Neural cell (in vitro differentiated cells): ENCODE data around the gene FAM20B. TPM values are rescaled to one million over a fixed set of nuclear protein-coding genes. Genes with fewer than 3 reads are reported as not detected.
A peak's percentile ranks its signal among the peaks of the same experiment; 100 is the strongest.

Experiments
- H2AFZ ChIP-seq: fragments of 200-600, 300-800 bp; sonication (generic), shearing (Covaris generic); 2 replicates; pipeline ENCODE4 v1.6.0; 2014; ENCODE audit warnings: low read depth, mild to moderate bottlenecking, antibody characterized with exemption, low read length, moderate library complexity
- H3F3A ChIP-seq: fragments of 200-600 bp; shearing (Covaris generic); 2 replicates; pipeline ENCODE4 v1.6.1; 2016; ENCODE audit warnings: mild to moderate bottlenecking, moderate library complexity, mixed read lengths, antibody characterized with exemption, low read length; ENCODE audit not compliant: insufficient read depth, poor library complexity, severe bottlenecking
- H3K27ac ChIP-seq: fragments of 200-600, 300-800 bp; sonication (generic), shearing (Covaris generic); 2 replicates; pipeline ENCODE4 v1.5.1; 2014; ENCODE audit warnings: mild to moderate bottlenecking, low read length, moderate library complexity
- H3K27me3 ChIP-seq: fragments of 300-800, 200-600 bp; sonication (generic), shearing (Covaris generic); 2 replicates; pipeline ENCODE4 v1.6.0; 2014; ENCODE audit warnings: mild to moderate bottlenecking, low read depth, low read length, moderate library complexity; ENCODE audit not compliant: insufficient read depth
- H3K36me3 ChIP-seq: fragments of 300-800, 200-600 bp; sonication (generic), shearing (Covaris generic); 2 replicates; pipeline ENCODE4 v1.5.1; 2014; ENCODE audit warnings: mild to moderate bottlenecking, antibody characterized with exemption, low read length, moderate library complexity; ENCODE audit not compliant: insufficient read depth
- H3K4me2 ChIP-seq: fragments of 300-800, 200-600 bp; sonication (generic), shearing (Covaris generic); 2 replicates; pipeline ENCODE4 v1.6.0; 2014; ENCODE audit warnings: mild to moderate bottlenecking, low read length
- H3K4me3 ChIP-seq: fragments of 300-800, 200-600 bp; sonication (generic), shearing (Covaris generic); 2 replicates; pipeline ENCODE4 v1.5.1; 2014; ENCODE audit warnings: mild to moderate bottlenecking, low read length, moderate library complexity
- H3K79me2 ChIP-seq: fragments of 200-600 bp; shearing (Covaris generic); replicated peaks from 2 replicates; pipeline ENCODE4 v1.6.0; 2014; ENCODE audit warnings: mild to moderate bottlenecking, low read length, moderate library complexity; ENCODE audit not compliant: insufficient read depth
- H3K9ac ChIP-seq: fragments of 300-800, 200-600 bp; sonication (generic), shearing (Covaris generic); 2 replicates; pipeline ENCODE4 v1.6.1; 2016; ENCODE audit warnings: mild to moderate bottlenecking, low read length, mixed read lengths
- H3K9me2 ChIP-seq: fragments of 200-600 bp; shearing (Covaris generic); 2 replicates; pipeline ENCODE4 v1.6.1; 2016; ENCODE audit warnings: mild to moderate bottlenecking, low read length, mixed read lengths; ENCODE audit not compliant: insufficient read depth
- H3K9me3 ChIP-seq: fragments of 200-600, 300-800 bp; sonication (generic), shearing (Covaris generic); 2 replicates; pipeline ENCODE4 v1.6.1; 2016; ENCODE audit warnings: mild to moderate bottlenecking, mixed run types, low read length, moderate library complexity, mixed read lengths
- H4K20me1 ChIP-seq: fragments of 200-600 bp; shearing (Covaris generic); 2 replicates; pipeline ENCODE4 v1.6.1; 2016; ENCODE audit warnings: mild to moderate bottlenecking, mixed run types; ENCODE audit not compliant: insufficient read depth
- EP300 ChIP-seq: fragments of 450-650 bp; conservative IDR thresholded peaks from 2 replicates; pipeline ENCODE4 v1.6.1; 2014; ENCODE audit warnings: antibody characterized with exemption, mild to moderate bottlenecking, moderate library complexity; ENCODE audit not compliant: poor library complexity, severe bottlenecking
- EZH2 ChIP-seq: fragments of 200-600, 300-800 bp; shearing (Covaris generic), sonication (generic); IDR thresholded peaks from 2 replicates; pipeline ENCODE4 v1.6.1; 2014; ENCODE audit warnings: antibody characterized with exemption, low read length, borderline replicate concordance, mild to moderate bottlenecking; ENCODE audit not compliant: insufficient read depth, poor library complexity, severe bottlenecking
- MXI1 ChIP-seq: fragments of 450-650 bp; conservative IDR thresholded peaks from 2 replicates; pipeline ENCODE4 v1.6.1; 2014; ENCODE audit warnings: antibody characterized with exemption, mild to moderate bottlenecking; ENCODE audit not compliant: poor library complexity, severe bottlenecking
- POLR2AphosphoS5 ChIP-seq: IDR thresholded peaks from 2 replicates; pipeline ENCODE4 v1.6.1; 2012
- RAD21 ChIP-seq: fragments of 450-650 bp; conservative IDR thresholded peaks from 2 replicates; pipeline ENCODE4 v1.6.1; 2014; ENCODE audit warnings: antibody characterized with exemption, mild to moderate bottlenecking, moderate library complexity
- SMC3 ChIP-seq: fragments of 450-650 bp; conservative IDR thresholded peaks from 2 replicates; pipeline ENCODE4 v1.6.1; 2014; ENCODE audit warnings: antibody characterized with exemption, mild to moderate bottlenecking, moderate library complexity; ENCODE audit not compliant: poor library complexity
- TAF1 ChIP-seq: IDR thresholded peaks from 2 replicates; pipeline ENCODE4 v1.6.1; 2012; ENCODE audit warnings: low read depth
- polyA plus RNA-seq: library from polyadenylated mRNA; depleted of rRNA; stranded (reverse); fragments of >200 nt; gene quantifications from 2 replicates; pipeline ENCODE4 v1.2.3, GENCODE V29; 2014
- TF ChIP-seq, protein P1 (sequence below): IDR thresholded peaks from 2 replicates; pipeline ENCODE4 v1.6.1; 2012; ENCODE audit warnings: borderline replicate concordance
- TF ChIP-seq, protein P2 (sequence below): fragments of 450-650 bp; IDR thresholded peaks from 2 replicates; pipeline ENCODE4 v1.5.1; 2014; ENCODE audit warnings: antibody characterized with exemption, mild to moderate bottlenecking, moderate library complexity; ENCODE audit not compliant: poor library complexity, severe bottlenecking

Gene FAM20B
- polyA plus RNA-seq, 1 donor from 2014 or later, result 25.1 TPM

DNA sequence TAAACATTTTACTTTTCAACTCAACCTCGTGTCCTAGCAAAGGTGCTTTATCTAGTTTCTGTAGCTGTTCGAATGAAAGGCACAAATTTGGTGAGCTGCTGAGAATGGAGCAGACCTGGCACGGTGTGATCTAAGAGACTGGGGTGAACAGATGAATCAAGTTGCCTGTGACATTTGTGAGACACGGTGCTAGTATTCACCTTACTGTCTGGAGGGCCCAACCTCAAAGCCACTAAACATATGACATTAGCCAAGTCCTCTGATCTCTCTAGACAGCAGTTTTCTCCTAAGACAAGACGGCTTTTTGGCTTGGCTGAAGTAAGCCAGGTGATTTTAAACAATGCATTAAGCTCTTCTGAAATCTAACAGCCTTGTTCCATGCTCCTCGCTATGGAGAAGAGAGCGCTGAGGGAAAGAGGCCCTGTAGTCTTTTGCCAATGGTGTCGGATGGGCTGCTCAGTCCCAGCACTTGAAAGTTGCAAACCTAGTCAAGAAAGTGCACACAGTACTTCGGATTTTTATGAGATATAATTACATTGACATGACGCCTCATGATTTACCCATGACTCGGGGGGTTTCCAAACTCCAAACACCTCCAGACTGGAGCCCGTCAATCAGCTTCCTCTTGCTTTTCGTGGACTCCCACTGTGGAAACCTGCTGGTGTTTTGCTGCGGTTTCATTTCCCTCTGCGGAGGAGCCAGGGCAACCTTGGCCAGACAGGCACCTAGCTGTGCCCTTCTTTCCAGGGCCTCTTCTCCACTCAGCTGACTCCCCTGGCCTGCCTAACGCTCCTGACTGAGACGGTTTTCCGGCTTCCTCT lies 55.4 kb downstream of the FAM20B start:
- no peaks in the 10 kb centered on the region for H3K27me3 ChIP-seq
- H4K20me1 ChIP-seq, result no peaks in the 10 kb centered on the region
- peak overlapping the region; percentile 45 for H2AFZ ChIP-seq
- no peaks in the 10 kb centered on the region for H3K79me2 ChIP-seq
- H3K9ac ChIP-seq, result no peak overlapping the region
- no peaks in the 10 kb centered on the region for H3K9me2 ChIP-seq
- no peaks in the 10 kb centered on the region for H3K36me3 ChIP-seq
- no peaks in the 10 kb centered on the region for H3F3A ChIP-seq
- no peak for TF ChIP-seq POLR2AphosphoS5
- no peak for TF ChIP-seq MXI1
- no peak for TF ChIP-seq EZH2
- TF ChIP-seq, protein P1, sequence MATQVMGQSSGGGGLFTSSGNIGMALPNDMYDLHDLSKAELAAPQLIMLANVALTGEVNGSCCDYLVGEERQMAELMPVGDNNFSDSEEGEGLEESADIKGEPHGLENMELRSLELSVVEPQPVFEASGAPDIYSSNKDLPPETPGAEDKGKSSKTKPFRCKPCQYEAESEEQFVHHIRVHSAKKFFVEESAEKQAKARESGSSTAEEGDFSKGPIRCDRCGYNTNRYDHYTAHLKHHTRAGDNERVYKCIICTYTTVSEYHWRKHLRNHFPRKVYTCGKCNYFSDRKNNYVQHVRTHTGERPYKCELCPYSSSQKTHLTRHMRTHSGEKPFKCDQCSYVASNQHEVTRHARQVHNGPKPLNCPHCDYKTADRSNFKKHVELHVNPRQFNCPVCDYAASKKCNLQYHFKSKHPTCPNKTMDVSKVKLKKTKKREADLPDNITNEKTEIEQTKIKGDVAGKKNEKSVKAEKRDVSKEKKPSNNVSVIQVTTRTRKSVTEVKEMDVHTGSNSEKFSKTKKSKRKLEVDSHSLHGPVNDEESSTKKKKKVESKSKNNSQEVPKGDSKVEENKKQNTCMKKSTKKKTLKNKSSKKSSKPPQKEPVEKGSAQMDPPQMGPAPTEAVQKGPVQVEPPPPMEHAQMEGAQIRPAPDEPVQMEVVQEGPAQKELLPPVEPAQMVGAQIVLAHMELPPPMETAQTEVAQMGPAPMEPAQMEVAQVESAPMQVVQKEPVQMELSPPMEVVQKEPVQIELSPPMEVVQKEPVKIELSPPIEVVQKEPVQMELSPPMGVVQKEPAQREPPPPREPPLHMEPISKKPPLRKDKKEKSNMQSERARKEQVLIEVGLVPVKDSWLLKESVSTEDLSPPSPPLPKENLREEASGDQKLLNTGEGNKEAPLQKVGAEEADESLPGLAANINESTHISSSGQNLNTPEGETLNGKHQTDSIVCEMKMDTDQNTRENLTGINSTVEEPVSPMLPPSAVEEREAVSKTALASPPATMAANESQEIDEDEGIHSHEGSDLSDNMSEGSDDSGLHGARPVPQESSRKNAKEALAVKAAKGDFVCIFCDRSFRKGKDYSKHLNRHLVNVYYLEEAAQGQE, result no peak
- TF ChIP-seq TAF1, result no peak
- peak overlapping the region; percentile 95 for H3K4me3 ChIP-seq
- H3K4me2 ChIP-seq, result peak overlapping the region; percentile 39
- H3K27ac ChIP-seq, result no peak overlapping the region
- no peaks in the 10 kb centered on the region for H3K9me3 ChIP-seq

DNA sequence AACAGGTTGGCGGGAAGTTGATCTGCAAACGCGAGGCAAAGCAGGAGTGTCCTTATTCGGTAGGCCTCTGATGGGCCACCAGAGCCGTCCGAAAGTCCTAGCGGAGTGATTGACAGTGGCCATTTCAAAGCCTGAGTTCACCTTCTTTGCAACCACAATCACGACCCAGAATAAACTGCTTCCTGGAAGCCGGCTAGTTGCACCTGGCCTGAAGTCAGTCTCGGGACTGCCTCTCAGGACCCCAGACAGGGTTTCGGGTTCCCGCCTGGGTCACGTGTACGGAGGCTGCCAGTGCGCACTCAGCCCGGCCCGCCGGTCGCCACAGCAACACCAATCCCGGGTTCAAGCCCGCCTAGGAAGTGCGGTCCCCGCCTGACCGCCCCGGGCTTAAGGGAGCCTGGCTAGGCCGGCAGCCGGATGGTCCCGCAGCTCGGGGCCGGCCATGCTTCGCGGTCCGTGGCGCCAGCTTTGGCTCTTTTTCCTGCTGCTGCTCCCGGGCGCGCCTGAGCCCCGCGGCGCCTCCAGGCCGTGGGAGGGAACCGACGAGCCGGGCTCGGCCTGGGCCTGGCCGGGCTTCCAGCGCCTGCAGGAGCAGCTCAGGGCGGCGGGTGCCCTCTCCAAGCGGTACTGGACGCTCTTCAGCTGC lies 56.1 kb downstream of the FAM20B start, which contains the start of gene TOR3A:
Gene TOR3A, plus strand, starts transcription at position 384 of the 646 bp plus-strand sequence. Its CDS starts 59 bp downstream, at position 443.
- Histone ChIP-seq H3K4me2 (peak within 1 kb of the TSS; percentile 55), H3K9me2 (no peaks in the 10 kb centered on the region), H3K79me2 (no peaks in the 10 kb centered on the region), H3K36me3 (no peaks in the 10 kb centered on the region), H3K27me3 (no peaks in the 10 kb centered on the region), H3K9ac (peak within 1 kb of the TSS; percentile 78), H3K9me3 (no peaks in the 10 kb centered on the region), H2AFZ (peak within 1 kb of the TSS; percentile 45), H3K4me3 (peak within 1 kb of the TSS; percentile 95), H3K27ac (no peak within 1 kb of the TSS), H4K20me1 (no peaks in the 10 kb centered on the region), H3F3A (no peaks in the 10 kb centered on the region)
- TF ChIP-seq EZH2, result no peak
- TF ChIP-seq TAF1, result peak; percentile 59
- TF ChIP-seq EP300, result no peak
- TF ChIP-seq SMC3, result peak; percentile 20
- TF ChIP-seq, protein P2, sequence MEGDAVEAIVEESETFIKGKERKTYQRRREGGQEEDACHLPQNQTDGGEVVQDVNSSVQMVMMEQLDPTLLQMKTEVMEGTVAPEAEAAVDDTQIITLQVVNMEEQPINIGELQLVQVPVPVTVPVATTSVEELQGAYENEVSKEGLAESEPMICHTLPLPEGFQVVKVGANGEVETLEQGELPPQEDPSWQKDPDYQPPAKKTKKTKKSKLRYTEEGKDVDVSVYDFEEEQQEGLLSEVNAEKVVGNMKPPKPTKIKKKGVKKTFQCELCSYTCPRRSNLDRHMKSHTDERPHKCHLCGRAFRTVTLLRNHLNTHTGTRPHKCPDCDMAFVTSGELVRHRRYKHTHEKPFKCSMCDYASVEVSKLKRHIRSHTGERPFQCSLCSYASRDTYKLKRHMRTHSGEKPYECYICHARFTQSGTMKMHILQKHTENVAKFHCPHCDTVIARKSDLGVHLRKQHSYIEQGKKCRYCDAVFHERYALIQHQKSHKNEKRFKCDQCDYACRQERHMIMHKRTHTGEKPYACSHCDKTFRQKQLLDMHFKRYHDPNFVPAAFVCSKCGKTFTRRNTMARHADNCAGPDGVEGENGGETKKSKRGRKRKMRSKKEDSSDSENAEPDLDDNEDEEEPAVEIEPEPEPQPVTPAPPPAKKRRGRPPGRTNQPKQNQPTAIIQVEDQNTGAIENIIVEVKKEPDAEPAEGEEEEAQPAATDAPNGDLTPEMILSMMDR, result no peak
- peak; percentile 70 for TF ChIP-seq MXI1
- peak; percentile 36 for TF ChIP-seq POLR2AphosphoS5
- TF ChIP-seq, protein P1, result no peak
- TF ChIP-seq RAD21, result no peak
